ENCODE measurements around the gene ZFP36L1. TPM values are rescaled to one million over a fixed set of nuclear protein-coding genes. Genes with fewer than 3 reads are reported as not detected.
A peak's percentile ranks its signal among the peaks of the same experiment; 100 is the strongest.

The ZFP36L1 gene
- total and polyA plus RNA-seq, 2 of the 13 experiments (the other 11 are each of a cell fraction or from before 2014, with no cell fraction given): 7.4 to 10.2 TPM

DNA sequence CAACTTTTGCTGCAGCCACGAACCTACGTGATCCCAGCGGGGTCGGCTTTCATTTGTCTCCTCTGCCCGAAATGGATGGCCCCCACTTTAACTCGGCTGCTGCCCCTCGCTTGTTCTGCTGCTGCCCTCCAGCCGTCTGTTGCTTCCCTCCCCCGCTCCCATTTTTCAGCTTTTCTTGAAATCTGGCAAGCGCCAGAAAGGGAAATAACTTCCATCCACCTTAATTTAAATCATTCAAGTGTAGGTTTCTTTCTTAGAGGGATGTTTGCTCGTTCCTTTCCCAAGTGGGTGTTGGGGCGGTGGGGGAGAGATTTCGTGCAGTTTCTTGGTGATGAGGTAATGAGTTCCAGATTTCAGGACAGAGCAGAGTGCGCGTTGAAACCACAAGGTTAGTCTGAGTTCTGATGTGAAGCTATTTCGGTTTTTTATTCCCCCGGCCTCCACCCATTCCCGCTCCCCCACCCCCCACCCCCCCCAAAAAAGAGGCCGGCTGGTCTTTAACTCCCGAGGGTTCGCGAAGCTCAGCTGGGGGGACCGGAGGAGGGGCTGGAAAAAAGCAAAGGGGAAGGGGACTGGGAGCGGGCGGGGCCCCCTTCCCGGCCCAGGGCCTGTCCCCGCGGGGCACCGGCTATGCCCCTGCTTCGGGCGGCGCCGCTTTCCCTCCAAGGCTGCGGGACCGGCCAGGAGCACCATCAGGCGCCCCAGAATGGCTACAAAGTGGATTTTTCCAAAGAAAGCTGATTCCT is 2.2 kb upstream of the ZFP36L1 start:
- intact Hi-C loops (cut with micrococcal nuclease; ENCODE audit: unreplicated experiment) (no loop called here), in situ Hi-C loops (cut with HindIII; ENCODE audit: extremely low pct_ligation_motif_present, low pct_unique_long_range_greater_than_20kb) (loop anchor here (5.0 kb wide), 1 partner anchor 83 kb away; no protein-coding TSS in a partner anchor)
- peaks cover 33% of the 10 kb centered on the region for H3K4me1 ChIP-seq (ENCODE audit: insufficient read depth, low read length)
- peak overlapping the region; percentile 96 for H3K4me2 ChIP-seq (ENCODE audit: low read depth, low read length)
- no peaks in the 10 kb centered on the region for H3K9me3 ChIP-seq (ENCODE audit: low read length)
- no peaks in the 10 kb centered on the region; a peak in 1 of 5 replicates for H3K27me3 ChIP-seq (ENCODE audit: control insufficient read depth in 1 of 2, insufficient read depth in 2 of 2, low read length in 2 of 2)
- peaks cover 23% of the 10 kb centered on the region for H4K20me1 ChIP-seq (ENCODE audit: insufficient read depth, low read length)
- peak overlapping the region; percentile 98 for H3K27ac ChIP-seq (ENCODE audit: extremely low read length, insufficient read depth, low read length)
- ChIA-PET CTCF (ENCODE audit: low intra/inter-chr PET ratio, low total read pairs) (interaction anchor here (0.8 kb wide), 1 partner anchor 22 kb away, joined by 5 read pairs; no protein-coding TSS in a partner anchor), POLR2A (interaction anchor here (0.7 to 3.8 kb wide), 20 partner anchors 11 to 603 kb away, joined by 3 to 46 read pairs (median 8); no protein-coding TSS in a partner anchor)
- DNase-seq (ENCODE audit: low spot score) (no peak), ATAC-seq (peak; percentile 20), FAIRE-seq (no peak)
- H3K36me3 ChIP-seq (replicated peaks in 1 of 2; ENCODE audit: control insufficient read depth in 1 of 2, insufficient read depth in 2 of 2, low read length in 2 of 2): peaks cover 2 to 15% of the 10 kb centered on the region in 2 experiments; a peak in 2 of 5 replicates
- H3K4me3 ChIP-seq (replicated peaks in 1 of 3; ENCODE audit: insufficient read depth in 1 of 3, low read depth in 2 of 3, low read length in 3 of 3): peak overlapping the region; percentile 93 to 98 (median 94)
- no TSS peak for BruUV-seq (replicated peaks)
- WGBS (ENCODE audit: low lambda C conversion rate): under 1% methylated on average over 32 of the region's 36 CpGs
- peaks cover 42% of the 10 kb centered on the region for H3K79me2 ChIP-seq (ENCODE audit: insufficient read depth, low read length)
- peak overlapping the region; percentile 97 for H3K9ac ChIP-seq (ENCODE audit: insufficient read depth, low read depth, low read length)
- no peak overlapping the region for H2AFZ ChIP-seq (ENCODE audit: low read length)
- no peak for TF ChIP-seq ZNF207 (IDR thresholded peaks at IDR 0.05; ENCODE audit: borderline replicate concordance)
- no peak for TF ChIP-seq TGIF2 (CRISPR knock-in tag; IDR thresholded peaks at IDR 0.05)
- no peak for TF ChIP-seq ZBTB38 (CRISPR knock-in tag; IDR thresholded peaks at IDR 0.05)
- TF ChIP-seq, protein P1, sequence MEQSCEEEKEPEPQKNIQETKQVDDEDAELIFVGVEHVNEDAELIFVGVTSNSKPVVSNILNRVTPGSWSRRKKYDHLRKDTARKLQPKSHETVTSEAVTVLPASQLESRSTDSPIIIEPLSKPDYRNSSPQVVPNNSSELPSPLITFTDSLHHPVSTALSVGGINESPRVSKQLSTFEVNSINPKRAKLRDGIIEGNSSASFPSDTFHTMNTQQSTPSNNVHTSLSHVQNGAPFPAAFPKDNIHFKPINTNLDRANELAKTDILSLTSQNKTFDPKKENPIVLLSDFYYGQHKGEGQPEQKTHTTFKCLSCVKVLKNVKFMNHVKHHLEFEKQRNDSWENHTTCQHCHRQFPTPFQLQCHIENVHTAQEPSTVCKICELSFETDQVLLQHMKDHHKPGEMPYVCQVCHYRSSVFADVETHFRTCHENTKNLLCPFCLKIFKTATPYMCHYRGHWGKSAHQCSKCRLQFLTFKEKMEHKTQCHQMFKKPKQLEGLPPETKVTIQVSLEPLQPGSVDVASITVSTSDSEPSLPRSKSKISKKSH (CRISPR knock-in tag; IDR thresholded peaks at IDR 0.05; ENCODE audit: borderline replicate concordance): no peak
- TF ChIP-seq ATF2 (CRISPR knock-in tag; IDR thresholded peaks at IDR 0.05): no peak
- TF ChIP-seq, protein P2, sequence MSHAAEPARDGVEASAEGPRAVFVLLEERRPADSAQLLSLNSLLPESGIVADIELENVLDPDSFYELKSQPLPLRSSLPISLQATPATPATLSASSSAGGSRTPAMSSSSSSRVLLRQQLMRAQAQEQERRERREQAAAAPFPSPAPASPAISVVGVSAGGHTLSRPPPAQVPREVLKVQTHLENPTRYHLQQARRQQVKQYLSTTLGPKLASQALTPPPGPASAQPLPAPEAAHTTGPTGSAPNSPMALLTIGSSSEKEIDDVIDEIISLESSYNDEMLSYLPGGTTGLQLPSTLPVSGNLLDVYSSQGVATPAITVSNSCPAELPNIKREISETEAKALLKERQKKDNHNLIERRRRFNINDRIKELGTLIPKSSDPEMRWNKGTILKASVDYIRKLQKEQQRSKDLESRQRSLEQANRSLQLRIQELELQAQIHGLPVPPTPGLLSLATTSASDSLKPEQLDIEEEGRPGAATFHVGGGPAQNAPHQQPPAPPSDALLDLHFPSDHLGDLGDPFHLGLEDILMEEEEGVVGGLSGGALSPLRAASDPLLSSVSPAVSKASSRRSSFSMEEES (CRISPR knock-in tag; IDR thresholded peaks at IDR 0.05): no peak
- TF ChIP-seq POLR2G (IDR thresholded peaks at IDR 0.05; ENCODE audit: low read depth, low read length): peak; percentile 52
- TF ChIP-seq PRDM4 (CRISPR knock-in tag; IDR thresholded peaks at IDR 0.05; ENCODE audit: borderline replicate concordance): no peak
- no peak for TF ChIP-seq ZNF883 (CRISPR knock-in tag; IDR thresholded peaks at IDR 0.05; ENCODE audit: not compliant biosample characterization)
- TF ChIP-seq KLF12 (CRISPR knock-in tag; IDR thresholded peaks at IDR 0.05; ENCODE audit: borderline replicate concordance): no peak; the same call in 1 of the 2 replicates
- no peak for TF ChIP-seq GFI1 (CRISPR knock-in tag; IDR thresholded peaks at IDR 0.05; ENCODE audit: borderline replicate concordance)
- TF ChIP-seq TBX3 (IDR thresholded peaks at IDR 0.05; ENCODE audit: borderline replicate concordance): no peak
- TF ChIP-seq NFIC (IDR thresholded peaks at IDR 0.05; ENCODE audit: low read length): no peak
- TF ChIP-seq NCOA1 (CRISPR knock-in tag; IDR thresholded peaks at IDR 0.05): no peak
- TF ChIP-seq HNRNPK (IDR thresholded peaks at IDR 0.05; ENCODE audit: low read depth, low read length, poor library complexity, severe bottlenecking): peak; percentile 82

All from HepG2 (cell line).